Measurements from ENCODE around the gene ZNFX1.

DNA sequence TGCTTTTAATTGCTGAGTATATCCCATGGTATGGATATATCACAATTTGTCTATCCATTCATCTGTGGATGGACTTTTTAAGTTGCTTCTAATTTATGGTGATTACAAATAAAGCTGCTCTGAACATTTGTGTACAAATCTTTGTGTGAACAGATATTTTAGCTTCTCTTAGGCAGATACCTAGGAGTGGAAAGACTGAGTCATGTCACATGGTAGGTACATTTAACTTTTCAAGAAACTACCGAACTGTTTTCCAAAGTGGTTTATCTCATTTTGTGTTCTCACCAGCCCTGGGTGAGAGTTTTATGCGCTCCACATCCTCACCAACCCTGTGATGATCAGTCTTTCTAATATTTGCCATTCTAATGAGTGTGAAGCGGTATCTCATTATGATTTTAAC, 31.0 kb upstream of the ZNFX1 start:
- TF ChIP-seq, protein P1, sequence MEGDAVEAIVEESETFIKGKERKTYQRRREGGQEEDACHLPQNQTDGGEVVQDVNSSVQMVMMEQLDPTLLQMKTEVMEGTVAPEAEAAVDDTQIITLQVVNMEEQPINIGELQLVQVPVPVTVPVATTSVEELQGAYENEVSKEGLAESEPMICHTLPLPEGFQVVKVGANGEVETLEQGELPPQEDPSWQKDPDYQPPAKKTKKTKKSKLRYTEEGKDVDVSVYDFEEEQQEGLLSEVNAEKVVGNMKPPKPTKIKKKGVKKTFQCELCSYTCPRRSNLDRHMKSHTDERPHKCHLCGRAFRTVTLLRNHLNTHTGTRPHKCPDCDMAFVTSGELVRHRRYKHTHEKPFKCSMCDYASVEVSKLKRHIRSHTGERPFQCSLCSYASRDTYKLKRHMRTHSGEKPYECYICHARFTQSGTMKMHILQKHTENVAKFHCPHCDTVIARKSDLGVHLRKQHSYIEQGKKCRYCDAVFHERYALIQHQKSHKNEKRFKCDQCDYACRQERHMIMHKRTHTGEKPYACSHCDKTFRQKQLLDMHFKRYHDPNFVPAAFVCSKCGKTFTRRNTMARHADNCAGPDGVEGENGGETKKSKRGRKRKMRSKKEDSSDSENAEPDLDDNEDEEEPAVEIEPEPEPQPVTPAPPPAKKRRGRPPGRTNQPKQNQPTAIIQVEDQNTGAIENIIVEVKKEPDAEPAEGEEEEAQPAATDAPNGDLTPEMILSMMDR (conservative IDR thresholded peaks at IDR 0.05): no peak
- TF ChIP-seq ZFX (IDR thresholded peaks at IDR 0.05): no peak
